ENCODE data around the gene PPP1R7.

PPP1R7 gene

DNA sequence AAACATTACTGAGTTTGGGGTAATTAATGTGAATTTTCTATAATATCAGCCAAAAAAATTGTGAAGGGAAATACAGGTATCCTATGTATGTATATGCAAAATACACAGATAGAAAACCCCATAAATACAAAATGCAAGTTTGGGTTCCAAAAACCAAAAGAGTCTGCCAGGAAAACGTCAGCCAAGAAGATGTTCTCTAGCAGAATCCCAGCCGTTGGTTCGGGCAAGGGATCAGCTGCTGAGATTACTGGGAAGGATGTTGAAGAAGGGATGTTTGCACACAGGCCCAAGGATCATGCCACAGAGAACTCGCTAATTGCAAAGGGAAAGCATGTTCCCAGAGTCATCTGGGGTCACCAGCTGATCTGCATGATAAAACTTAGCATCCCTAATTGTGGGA is 28.7 kb downstream of the PPP1R7 start:
- TF ChIP-seq EZH2phosphoT487 (IDR thresholded peaks at IDR 0.05; ENCODE audit: borderline replicate concordance), result no peak
- TF ChIP-seq, protein P1, sequence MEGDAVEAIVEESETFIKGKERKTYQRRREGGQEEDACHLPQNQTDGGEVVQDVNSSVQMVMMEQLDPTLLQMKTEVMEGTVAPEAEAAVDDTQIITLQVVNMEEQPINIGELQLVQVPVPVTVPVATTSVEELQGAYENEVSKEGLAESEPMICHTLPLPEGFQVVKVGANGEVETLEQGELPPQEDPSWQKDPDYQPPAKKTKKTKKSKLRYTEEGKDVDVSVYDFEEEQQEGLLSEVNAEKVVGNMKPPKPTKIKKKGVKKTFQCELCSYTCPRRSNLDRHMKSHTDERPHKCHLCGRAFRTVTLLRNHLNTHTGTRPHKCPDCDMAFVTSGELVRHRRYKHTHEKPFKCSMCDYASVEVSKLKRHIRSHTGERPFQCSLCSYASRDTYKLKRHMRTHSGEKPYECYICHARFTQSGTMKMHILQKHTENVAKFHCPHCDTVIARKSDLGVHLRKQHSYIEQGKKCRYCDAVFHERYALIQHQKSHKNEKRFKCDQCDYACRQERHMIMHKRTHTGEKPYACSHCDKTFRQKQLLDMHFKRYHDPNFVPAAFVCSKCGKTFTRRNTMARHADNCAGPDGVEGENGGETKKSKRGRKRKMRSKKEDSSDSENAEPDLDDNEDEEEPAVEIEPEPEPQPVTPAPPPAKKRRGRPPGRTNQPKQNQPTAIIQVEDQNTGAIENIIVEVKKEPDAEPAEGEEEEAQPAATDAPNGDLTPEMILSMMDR (conservative IDR thresholded peaks at IDR 0.05; ENCODE audit: low read length), result no peak
- Histone ChIP-seq H3K9ac (ENCODE audit: low read depth, low read length, poor library complexity, severe bottlenecking) (no peak overlapping the region), H3F3A (ENCODE audit: low read depth) (no peaks in the 10 kb centered on the region), H4K20me1 (ENCODE audit: insufficient read depth, low read length, poor library complexity, severe bottlenecking) (no peaks in the 10 kb centered on the region), H3K79me2 (ENCODE audit: insufficient read depth, low read length) (no peaks in the 10 kb centered on the region), H3K27me3 (ENCODE audit: insufficient read depth, low read length, poor library complexity, severe bottlenecking) (no peaks in the 10 kb centered on the region), H3K9me2 (replicated peaks; ENCODE audit: low read depth, low read length) (no peaks in the 10 kb centered on the region), H3K4me2 (ENCODE audit: low read depth, low read length, poor library complexity, severe bottlenecking) (no peak overlapping the region), H2AFZ (ENCODE audit: low read length) (no peak overlapping the region), H3K36me3 (ENCODE audit: insufficient read depth, low read length) (peaks cover 26% of the 10 kb centered on the region; the same call in 1 of the 2 replicates), H3K4me3 (ENCODE audit: low read length, poor library complexity, severe bottlenecking) (no peak overlapping the region), H3K4me1 (ENCODE audit: insufficient read depth, low read length, poor library complexity, severe bottlenecking) (no peaks in the 10 kb centered on the region), H3K9me3 (ENCODE audit: insufficient read depth, low read depth, low read length) (no peaks in the 10 kb centered on the region)

DNA sequence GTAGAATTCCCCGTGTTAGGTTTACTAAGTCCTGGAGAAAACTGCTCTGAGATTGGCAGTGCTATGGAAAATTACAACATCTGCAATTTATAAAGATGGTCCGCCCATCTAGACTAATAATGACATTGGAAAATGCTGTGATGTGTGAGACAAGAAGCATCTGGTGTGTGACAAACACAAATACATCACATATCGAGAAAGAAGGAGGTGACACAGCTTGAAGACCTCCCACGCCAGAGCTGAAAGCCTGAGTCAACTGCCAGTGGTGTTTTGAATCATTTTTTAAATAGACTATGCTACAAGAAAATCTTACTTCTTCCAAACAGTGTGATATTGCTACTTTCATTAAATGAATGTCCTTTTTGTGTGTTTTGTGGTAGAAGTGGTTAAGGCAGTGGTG is 29.6 kb downstream of the PPP1R7 start:
- TF ChIP-seq, protein P1 (conservative IDR thresholded peaks at IDR 0.05; ENCODE audit: low read length), result no peak
- TF ChIP-seq EZH2phosphoT487 (IDR thresholded peaks at IDR 0.05; ENCODE audit: borderline replicate concordance), result no peak
- H3K4me2 ChIP-seq (ENCODE audit: low read depth, low read length, poor library complexity, severe bottlenecking), result no peak overlapping the region
- no peaks in the 10 kb centered on the region for H3K27me3 ChIP-seq (ENCODE audit: insufficient read depth, low read length, poor library complexity, severe bottlenecking)
- H3K4me1 ChIP-seq (ENCODE audit: insufficient read depth, low read length, poor library complexity, severe bottlenecking), result no peaks in the 10 kb centered on the region
- H3K79me2 ChIP-seq (ENCODE audit: insufficient read depth, low read length), result no peaks in the 10 kb centered on the region
- H3K9me2 ChIP-seq (replicated peaks; ENCODE audit: low read depth, low read length), result no peaks in the 10 kb centered on the region
- no peak overlapping the region for H3K9ac ChIP-seq (ENCODE audit: low read depth, low read length, poor library complexity, severe bottlenecking)
- H3F3A ChIP-seq (ENCODE audit: low read depth), result no peaks in the 10 kb centered on the region
- H3K9me3 ChIP-seq (ENCODE audit: insufficient read depth, low read depth, low read length), result no peaks in the 10 kb centered on the region
- H3K36me3 ChIP-seq (ENCODE audit: insufficient read depth, low read length), result peaks cover 26% of the 10 kb centered on the region; the same call in 1 of the 2 replicates
- no peak overlapping the region for H3K4me3 ChIP-seq (ENCODE audit: low read length, poor library complexity, severe bottlenecking)
- H2AFZ ChIP-seq (ENCODE audit: low read length), result no peak overlapping the region
- H4K20me1 ChIP-seq (ENCODE audit: insufficient read depth, low read length, poor library complexity, severe bottlenecking), result no peaks in the 10 kb centered on the region

DNA sequence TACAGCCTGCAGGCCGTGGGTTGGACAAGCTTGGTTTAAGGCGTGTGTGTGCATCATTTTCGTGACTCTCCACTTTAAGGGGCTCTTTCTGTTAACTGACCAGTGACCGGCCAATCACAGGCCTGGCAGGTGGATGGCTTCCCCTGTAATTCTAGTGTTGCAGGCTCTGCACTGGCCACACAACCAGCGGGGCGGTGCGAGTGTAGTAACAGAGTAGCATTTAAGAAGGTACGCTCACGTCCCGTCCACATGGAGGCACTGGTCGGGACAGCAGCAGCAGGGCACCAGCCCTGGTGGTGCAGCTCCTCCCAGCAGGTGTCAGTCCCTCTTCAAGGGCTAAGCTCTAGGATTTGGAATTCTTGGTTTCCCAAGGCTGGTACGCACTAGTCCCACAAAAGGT is 30.2 kb downstream of the PPP1R7 start:
- Histone ChIP-seq H2AFZ (ENCODE audit: low read length) (no peak overlapping the region), H4K20me1 (ENCODE audit: insufficient read depth, low read length, poor library complexity, severe bottlenecking) (no peaks in the 10 kb centered on the region), H3K4me2 (ENCODE audit: low read depth, low read length, poor library complexity, severe bottlenecking) (no peak overlapping the region), H3F3A (ENCODE audit: low read depth) (no peaks in the 10 kb centered on the region), H3K36me3 (ENCODE audit: insufficient read depth, low read length) (peaks cover 26% of the 10 kb centered on the region; the same call in 1 of the 2 replicates), H3K4me3 (ENCODE audit: low read length, poor library complexity, severe bottlenecking) (no peak overlapping the region), H3K27me3 (ENCODE audit: insufficient read depth, low read length, poor library complexity, severe bottlenecking) (no peaks in the 10 kb centered on the region), H3K9me2 (replicated peaks; ENCODE audit: low read depth, low read length) (no peaks in the 10 kb centered on the region), H3K9me3 (ENCODE audit: insufficient read depth, low read depth, low read length) (no peaks in the 10 kb centered on the region), H3K9ac (ENCODE audit: low read depth, low read length, poor library complexity, severe bottlenecking) (no peak overlapping the region), H3K4me1 (ENCODE audit: insufficient read depth, low read length, poor library complexity, severe bottlenecking) (no peaks in the 10 kb centered on the region), H3K79me2 (ENCODE audit: insufficient read depth, low read length) (no peaks in the 10 kb centered on the region)
- TF ChIP-seq, protein P1 (conservative IDR thresholded peaks at IDR 0.05; ENCODE audit: low read length), result no peak
- TF ChIP-seq EZH2phosphoT487 (IDR thresholded peaks at IDR 0.05; ENCODE audit: borderline replicate concordance), result no peak

Data from Loucy (cell line).